Amniotic stem cell (primary cell): ENCODE data around the gene SERINC5.

ENCODE experiments used
- DNase-seq: peaks from one replicate; lab custom pipeline; 2025; lab: John Stamatoyannopoulos, UW

The SERINC5 gene

GRCh38 chr5:80254767-80255430, 949 bp downstream of the SERINC5 start:
- no peak for DNase-seq

- DNase-seq = no peak
Measured at GRCh38 chr5:80251636-80252035, 4.2 kb downstream of the SERINC5 start.

GRCh38 chr5:80250801-80251200, 5.0 kb downstream of the SERINC5 start:
- DNase-seq = no peak

- no peak for DNase-seq
Measured at GRCh38 chr5:80249901-80250300, 5.9 kb downstream of the SERINC5 start.

- no peak for DNase-seq
Measured at GRCh38 chr5:80248378-80248777, 7.5 kb downstream of the SERINC5 start.

GRCh38 chr5:80246995-80247729, 8.7 kb downstream of the SERINC5 start:
- DNase-seq = peak; percentile 69

GRCh38 chr5:80246001-80246758, 9.7 kb downstream of the SERINC5 start:
- no peak for DNase-seq

DNA sequence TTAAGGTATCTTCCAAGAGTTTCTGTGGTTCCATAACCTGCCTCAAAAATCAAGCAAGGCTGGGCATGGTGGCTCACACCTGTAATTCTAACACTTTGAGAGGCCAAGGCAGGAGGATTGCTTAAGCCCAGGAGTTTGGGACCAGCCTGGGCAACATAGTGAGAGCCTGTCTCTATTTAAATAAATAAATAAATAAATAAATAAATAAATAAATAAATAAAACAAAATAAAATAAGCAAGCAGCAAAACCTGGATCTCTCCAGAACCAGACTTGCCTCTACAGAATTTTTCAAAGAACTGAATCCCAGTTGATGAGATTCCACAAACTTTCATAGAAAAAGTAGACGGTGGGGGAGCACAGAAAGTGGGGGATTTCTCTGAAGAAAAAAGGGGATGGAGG, 12.3 kb downstream of the SERINC5 start:
- DNase-seq = no peak

- no peak for DNase-seq
Measured at GRCh38 chr5:80242849-80243248, 13.0 kb downstream of the SERINC5 start.

GRCh38 chr5:80240368-80240986, 15.4 kb downstream of the SERINC5 start:
- DNase-seq = no peak

DNA sequence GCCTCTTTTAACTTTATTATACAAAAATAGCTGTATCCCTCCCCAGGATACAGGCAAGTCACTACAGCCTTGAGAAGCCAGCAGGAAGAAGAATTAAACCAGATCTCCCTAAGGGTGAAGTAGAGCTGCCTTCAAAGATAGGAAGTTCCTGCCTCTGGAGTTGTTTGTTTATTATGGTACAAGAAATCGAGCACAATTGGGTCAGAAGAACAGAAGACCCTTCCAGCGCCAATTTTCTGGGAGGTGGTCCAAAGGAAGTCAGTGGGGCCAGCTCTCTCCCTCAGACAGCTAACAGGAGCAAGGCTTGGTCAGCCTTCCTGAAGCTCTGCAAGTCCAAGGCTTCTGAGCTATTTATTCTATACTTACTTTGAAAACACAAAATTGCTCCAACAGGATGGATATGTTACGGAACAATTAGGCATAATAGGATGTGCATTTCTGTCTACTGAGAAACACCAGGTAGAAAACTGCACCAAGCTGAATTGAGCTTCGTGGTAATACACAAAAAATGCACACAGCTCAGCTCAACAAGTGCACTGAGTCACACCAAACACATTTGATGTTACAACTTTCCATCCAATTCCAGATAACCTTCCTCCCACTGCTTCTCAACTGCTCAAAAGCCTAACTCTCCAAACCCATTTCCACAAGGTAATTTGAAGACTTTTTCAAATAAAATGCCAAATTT, 16.0 kb downstream of the SERINC5 start:
- DNase-seq = no peak

DNA sequence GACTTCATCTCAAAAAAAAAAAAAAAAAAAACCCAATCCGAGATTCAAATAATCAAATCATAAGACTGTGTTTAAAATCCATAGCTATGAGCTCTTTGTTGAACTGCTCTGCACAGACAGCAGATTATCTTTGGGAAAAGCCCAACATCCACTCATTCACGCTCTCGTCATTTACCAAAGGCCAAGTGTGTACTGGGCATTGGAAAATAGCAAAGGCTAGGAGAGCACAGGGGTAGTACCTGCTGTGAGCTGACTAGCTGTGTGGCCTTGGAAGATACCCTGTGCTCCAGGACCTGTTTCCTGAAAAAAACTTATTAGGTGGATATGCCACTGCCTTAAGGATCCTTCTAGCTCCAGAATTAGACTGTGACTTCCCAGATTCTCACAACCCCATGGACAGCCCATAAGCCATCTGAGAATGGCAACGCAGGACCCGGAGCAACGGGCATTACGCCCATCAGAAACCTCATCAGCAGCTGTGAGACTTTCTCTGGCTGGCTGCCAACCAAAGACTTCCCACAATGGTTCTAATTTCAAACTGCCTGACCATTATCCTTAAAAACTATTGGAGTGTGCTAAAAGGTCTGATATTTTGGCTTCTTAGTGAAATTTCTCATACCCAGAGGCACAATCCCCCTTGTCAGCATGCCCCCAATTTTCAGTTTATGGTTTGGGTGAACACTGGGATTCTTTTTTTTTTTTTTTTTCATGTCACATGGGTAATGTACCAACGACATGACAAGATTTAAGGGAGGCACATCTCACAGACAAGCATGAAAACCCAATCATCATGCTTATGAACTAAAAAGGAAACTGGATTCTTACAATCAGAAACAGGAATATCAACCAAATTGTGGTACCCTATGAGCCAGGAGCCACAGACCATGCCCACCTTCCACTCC, 16.8 kb downstream of the SERINC5 start:
- DNase-seq = no peak

- no peak for DNase-seq
Measured at GRCh38 chr5:80238097-80238496, 17.8 kb downstream of the SERINC5 start.

GRCh38 chr5:80237243-80237642, 18.6 kb downstream of the SERINC5 start:
- no peak for DNase-seq

DNA sequence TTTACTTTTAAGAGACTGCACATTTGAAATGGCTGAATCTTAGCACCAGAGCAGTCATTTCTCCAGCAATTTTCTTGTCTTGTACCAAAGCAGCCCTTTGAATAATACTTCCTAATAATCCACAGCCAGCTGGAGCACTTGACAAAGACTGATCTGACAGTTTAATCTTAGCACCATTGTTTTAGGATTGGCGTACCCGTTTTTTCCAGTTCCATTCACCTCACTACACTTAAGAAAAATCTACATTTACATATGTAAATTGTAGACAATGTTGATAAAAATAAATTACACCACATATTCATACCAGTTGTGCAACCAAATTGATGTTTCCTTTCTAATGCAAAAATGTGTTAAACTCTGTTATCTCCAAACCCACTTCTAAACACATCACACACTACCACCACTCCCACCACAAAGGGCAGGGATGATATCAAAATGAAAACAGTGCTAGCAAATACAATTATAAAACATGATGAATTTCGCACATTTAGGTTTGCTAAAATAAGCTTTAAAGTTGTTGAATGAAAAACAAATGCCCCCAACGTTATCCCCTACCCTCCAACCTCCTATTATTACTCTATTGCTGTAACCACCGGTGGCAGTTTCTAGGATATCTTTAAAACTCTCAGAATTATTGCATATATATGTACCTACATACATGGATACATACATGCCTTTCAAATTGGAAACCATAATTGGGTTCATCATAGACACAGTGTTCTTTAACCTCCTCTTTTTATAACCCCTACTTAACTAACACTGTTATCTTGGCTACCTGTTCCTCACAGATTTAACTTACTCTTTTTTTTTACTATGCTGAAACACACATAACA, 21.5 kb downstream of the SERINC5 start:
- no peak for DNase-seq

DNA sequence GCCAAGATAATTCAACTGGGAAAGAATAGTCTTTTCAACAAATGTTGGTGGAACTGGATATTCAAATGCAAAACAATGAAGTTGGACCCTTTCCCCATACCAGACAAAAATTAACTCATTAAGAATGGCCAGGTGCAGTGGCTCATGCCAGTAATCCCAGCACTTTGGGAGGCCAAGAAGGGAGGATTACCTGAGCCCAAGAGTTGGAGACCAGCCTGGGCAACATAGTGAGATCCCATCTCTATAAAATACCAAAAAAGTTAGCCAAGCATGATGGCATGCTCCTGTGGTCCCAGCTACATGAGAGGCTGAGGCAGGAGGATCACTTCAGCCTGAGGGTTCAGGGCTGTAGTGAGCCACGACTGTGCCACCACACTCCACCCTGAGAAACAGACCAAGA, 24.2 kb downstream of the SERINC5 start:
- DNase-seq = no peak

DNA sequence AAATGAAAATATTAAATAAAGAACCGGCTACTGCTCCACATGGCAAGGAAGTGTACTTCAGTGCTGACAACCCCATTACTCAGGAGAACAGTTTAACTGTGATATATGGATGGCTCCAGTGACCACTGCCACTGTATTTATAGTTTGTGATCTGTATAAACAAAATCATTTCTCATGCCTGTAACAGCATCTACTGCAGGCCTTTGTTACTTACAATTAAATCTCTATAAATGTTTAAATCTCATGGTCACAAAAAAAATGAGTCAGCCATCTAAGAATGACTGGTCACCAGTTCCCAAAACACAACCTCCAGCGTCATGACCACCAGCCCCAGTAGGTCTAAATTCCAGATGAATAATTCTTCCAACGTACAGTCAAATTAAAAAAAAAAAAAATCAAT, 24.6 kb downstream of the SERINC5 start:
- DNase-seq = no peak

DNA sequence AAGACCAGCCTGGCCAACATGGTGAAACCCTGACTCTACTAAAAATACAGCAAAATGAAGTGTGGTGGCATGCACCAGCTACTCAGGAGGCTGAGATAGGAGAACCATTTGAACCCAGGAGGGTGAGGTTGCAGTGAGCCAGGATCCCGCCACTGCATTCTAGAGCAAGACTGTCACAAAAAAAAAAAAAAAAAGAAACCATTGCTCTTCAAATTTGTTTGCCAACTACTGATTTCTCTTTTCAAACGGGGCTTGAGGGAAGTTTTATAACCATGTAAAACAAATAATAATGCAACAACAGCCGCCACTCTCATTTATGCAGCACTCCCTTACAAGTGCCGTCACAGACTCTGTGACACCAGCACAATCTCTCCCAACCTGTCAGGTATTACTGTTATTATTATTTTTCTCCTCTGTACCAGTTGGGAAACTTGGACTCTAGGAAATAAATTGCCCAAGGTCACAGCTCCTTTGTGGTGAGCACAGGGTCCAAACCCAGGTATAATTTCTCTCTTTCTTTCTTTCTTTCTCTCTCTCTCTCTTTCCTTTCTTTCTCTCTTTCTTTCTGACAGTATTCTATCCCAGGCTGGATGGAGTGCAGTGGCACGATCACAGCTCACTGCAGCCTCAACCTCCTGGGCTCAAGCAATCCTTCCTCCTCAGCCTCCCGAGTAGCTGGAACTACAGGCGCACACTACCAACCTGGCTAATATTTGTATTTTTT, 25.4 kb downstream of the SERINC5 start:
- no peak for DNase-seq

- DNase-seq = no peak
Measured at GRCh38 chr5:80229902-80230255, 26.0 kb downstream of the SERINC5 start.
